Osteocyte (in vitro differentiated cells): ENCODE measurements around the gene REEP1. TPM values are rescaled to one million over a fixed set of nuclear protein-coding genes. Genes with fewer than 3 reads are reported as not detected.

Source experiments
- DNase-seq: peaks from one replicate; pipeline ENCODE4 v3.0.0; 2021; ENCODE audit warnings: mixed read lengths; ENCODE audit not compliant: unreplicated experiment; ENCODE audit errors: extremely low spot score
- H3K27ac Mint-ChIP-seq: one replicate; pipeline ENCODE4 v1.8.0; 2021; ENCODE audit warnings: mild to moderate bottlenecking, mixed read lengths; ENCODE audit not compliant: unreplicated experiment
- H3K27me3 Mint-ChIP-seq: one replicate; pipeline ENCODE4 v1.8.0; 2021; ENCODE audit warnings: mixed read lengths; ENCODE audit not compliant: unreplicated experiment
- H3K36me3 Mint-ChIP-seq: one replicate; pipeline ENCODE4 v1.8.0; 2021; ENCODE audit warnings: mixed read lengths; ENCODE audit not compliant: unreplicated experiment
- H3K4me1 Mint-ChIP-seq: one replicate; pipeline ENCODE4 v1.8.0; 2021; ENCODE audit warnings: mixed read lengths; ENCODE audit not compliant: unreplicated experiment
- H3K4me3 Mint-ChIP-seq: one replicate; pipeline ENCODE4 v1.8.0; 2021; ENCODE audit warnings: mild to moderate bottlenecking, moderate library complexity, mixed read lengths; ENCODE audit not compliant: unreplicated experiment
- H3K9me3 Mint-ChIP-seq: one replicate; pipeline ENCODE4 v1.8.0; 2021; ENCODE audit warnings: mixed read lengths; ENCODE audit not compliant: unreplicated experiment
- CTCF ChIP-seq: fragments of 200-600 bp; sonication (generic); IDR thresholded peaks from 2 replicates; pipeline ENCODE4 v1.5.0; 2021; ENCODE audit warnings: antibody characterized with exemption, mild to moderate bottlenecking, moderate library complexity
- total RNA-seq: library from RNA; stranded (reverse); gene quantifications from 2 replicates; pipeline ENCODE4 v1.2.1, GENCODE V29; 2021

REEP1 gene
- total RNA-seq, 1 donor from 2014 or later = not detected

GRCh38 chr2:86302320-86302719 is 35.1 kb downstream of the REEP1 start:
- H3K27ac Mint-ChIP-seq = no peak overlapping the region
- H3K36me3 Mint-ChIP-seq = no peaks in the 10 kb centered on the region
- H3K9me3 Mint-ChIP-seq = no peaks in the 10 kb centered on the region
- H3K4me1 Mint-ChIP-seq = no peaks in the 10 kb centered on the region
- H3K4me3 Mint-ChIP-seq = no peak overlapping the region
- no peak for DNase-seq
- H3K27me3 Mint-ChIP-seq = peaks cover 55% of the 10 kb centered on the region
- TF ChIP-seq CTCF = no peak

GRCh38 chr2:86301711-86302202 is 35.7 kb downstream of the REEP1 start:
- Mint-ChIP-seq H3K27me3 (peaks cover 61% of the 10 kb centered on the region), H3K9me3 (no peaks in the 10 kb centered on the region), H3K4me1 (no peaks in the 10 kb centered on the region), H3K27ac (no peak overlapping the region), H3K36me3 (no peaks in the 10 kb centered on the region), H3K4me3 (no peak overlapping the region)
- no peak for DNase-seq
- TF ChIP-seq CTCF = no peak

- Mint-ChIP-seq H3K9me3 (no peaks in the 10 kb centered on the region), H3K4me1 (no peaks in the 10 kb centered on the region), H3K27ac (no peak overlapping the region), H3K36me3 (no peaks in the 10 kb centered on the region), H3K27me3 (peaks cover 55% of the 10 kb centered on the region), H3K4me3 (no peak overlapping the region)
- no peak for DNase-seq
- TF ChIP-seq CTCF = no peak
Measured at GRCh38 chr2:86301009-86301408, 36.4 kb downstream of the REEP1 start.

- Mint-ChIP-seq H3K4me1 (no peaks in the 10 kb centered on the region), H3K27me3 (peaks cover 50% of the 10 kb centered on the region), H3K9me3 (no peaks in the 10 kb centered on the region), H3K36me3 (no peaks in the 10 kb centered on the region), H3K27ac (no peak overlapping the region), H3K4me3 (no peak overlapping the region)
- no peak for TF ChIP-seq CTCF
- no peak for DNase-seq
Measured at GRCh38 chr2:86300496-86300895, 36.9 kb downstream of the REEP1 start.

GRCh38 chr2:86298411-86299390 is 38.7 kb downstream of the REEP1 start:
- Mint-ChIP-seq H3K9me3 (no peaks in the 10 kb centered on the region), H3K36me3 (no peaks in the 10 kb centered on the region), H3K4me1 (no peaks in the 10 kb centered on the region), H3K4me3 (no peak overlapping the region), H3K27me3 (peaks cover 45% of the 10 kb centered on the region), H3K27ac (no peak overlapping the region)
- TF ChIP-seq CTCF = no peak
- no peak for DNase-seq
